ENCODE measurements around the gene APCDD1.

Gene APCDD1

GRCh38 chr18:10497206-10497749 lies 42.8 kb downstream of the APCDD1 start:
- Histone ChIP-seq H3K9me2 (replicated peaks; ENCODE audit: control insufficient read depth, low read length) (no peaks in the 10 kb centered on the region), H3F3A (ENCODE audit: control insufficient read depth, insufficient read depth) (no peaks in the 10 kb centered on the region), H3K9me3 (ENCODE audit: control insufficient read depth, insufficient read depth, low read length) (0 out of 2 replicates have a peak, but pooled peaks cover 2% of the 10 kb centered on the region), H3K4me1 (ENCODE audit: control insufficient read depth, low read length) (no peaks in the 10 kb centered on the region), H3K79me2 (ENCODE audit: control insufficient read depth, low read length) (no peaks in the 10 kb centered on the region), H4K20me1 (ENCODE audit: control insufficient read depth, insufficient read depth, low read depth, low read length) (no peaks in the 10 kb centered on the region), H3K27me3 (ENCODE audit: control insufficient read depth, low read length) (peaks cover 9% of the 10 kb centered on the region), H3K36me3 (ENCODE audit: control insufficient read depth, low read length) (no peaks in the 10 kb centered on the region), H3K4me2 (ENCODE audit: low read length) (no peak overlapping the region), H3K27ac (ENCODE audit: low read depth, low read length) (no peak overlapping the region), H3K4me3 (ENCODE audit: low read length) (no peak overlapping the region)
- TF ChIP-seq EZH2phosphoT487 (IDR thresholded peaks at IDR 0.05; ENCODE audit: borderline replicate concordance, low read length) (no peak), CTCF (IDR thresholded peaks at IDR 0.05; ENCODE audit: low read depth, low read length, poor library complexity, severe bottlenecking) (no peak)

- H3K27me3 ChIP-seq (ENCODE audit: control insufficient read depth, low read length) = peaks cover 11% of the 10 kb centered on the region
- H3K4me1 ChIP-seq (ENCODE audit: control insufficient read depth, low read length) = no peaks in the 10 kb centered on the region
- no peak overlapping the region for H3K27ac ChIP-seq (ENCODE audit: low read depth, low read length)
- no peaks in the 10 kb centered on the region for H3F3A ChIP-seq (ENCODE audit: control insufficient read depth, insufficient read depth)
- no peaks in the 10 kb centered on the region for H3K79me2 ChIP-seq (ENCODE audit: control insufficient read depth, low read length)
- no peaks in the 10 kb centered on the region for H4K20me1 ChIP-seq (ENCODE audit: control insufficient read depth, insufficient read depth, low read depth, low read length)
- no peaks in the 10 kb centered on the region for H3K36me3 ChIP-seq (ENCODE audit: control insufficient read depth, low read length)
- no peaks in the 10 kb centered on the region for H3K9me2 ChIP-seq (replicated peaks; ENCODE audit: control insufficient read depth, low read length)
- H3K4me3 ChIP-seq (ENCODE audit: low read length) = no peak overlapping the region
- TF ChIP-seq CTCF (IDR thresholded peaks at IDR 0.05; ENCODE audit: low read depth, low read length, poor library complexity, severe bottlenecking) (no peak), EZH2phosphoT487 (IDR thresholded peaks at IDR 0.05; ENCODE audit: borderline replicate concordance, low read length) (no peak)
- 0 out of 2 replicates have a peak, but pooled peaks cover 2% of the 10 kb centered on the region for H3K9me3 ChIP-seq (ENCODE audit: control insufficient read depth, insufficient read depth, low read length)
- no peak overlapping the region for H3K4me2 ChIP-seq (ENCODE audit: low read length)
Observed at GRCh38 chr18:10499230-10499629, 44.8 kb downstream of the APCDD1 start.

- no peaks in the 10 kb centered on the region for H3F3A ChIP-seq (ENCODE audit: control insufficient read depth, insufficient read depth)
Observed at GRCh38 chr18:10500038-10500437, 45.6 kb downstream of the APCDD1 start.

More at GRCh38 chr18:10500038-10500437, 45.6 kb downstream of the APCDD1 start:
- Histone ChIP-seq H3K79me2 (ENCODE audit: control insufficient read depth, low read length) (no peaks in the 10 kb centered on the region), H3K9me2 (replicated peaks; ENCODE audit: control insufficient read depth, low read length) (no peaks in the 10 kb centered on the region), H3K9me3 (ENCODE audit: control insufficient read depth, insufficient read depth, low read length) (peaks cover 2% of the 10 kb centered on the region; the same call in 1 of the 2 replicates), H3K4me3 (ENCODE audit: low read length) (no peak overlapping the region), H3K27me3 (ENCODE audit: control insufficient read depth, low read length) (peaks cover 11% of the 10 kb centered on the region), H3K36me3 (ENCODE audit: control insufficient read depth, low read length) (no peaks in the 10 kb centered on the region), H3K27ac (ENCODE audit: low read depth, low read length) (no peak overlapping the region), H3K4me2 (ENCODE audit: low read length) (no peak overlapping the region), H4K20me1 (ENCODE audit: control insufficient read depth, insufficient read depth, low read depth, low read length) (no peaks in the 10 kb centered on the region), H3K4me1 (ENCODE audit: control insufficient read depth, low read length) (no peaks in the 10 kb centered on the region)
- no peak for TF ChIP-seq EZH2phosphoT487 (IDR thresholded peaks at IDR 0.05; ENCODE audit: borderline replicate concordance, low read length)
- no peak for TF ChIP-seq CTCF (IDR thresholded peaks at IDR 0.05; ENCODE audit: low read depth, low read length, poor library complexity, severe bottlenecking)
